22Rv1 (cell line): Measurements from ENCODE around the gene EPC1.
"Not testable (repeated sequence)": the region's sequence is repeated elsewhere in the genome, so short reads cannot be mapped to it uniquely, and the experiment has no call there.

ENCODE experiments used
- H3K27ac ChIP-seq: fragments of 450-650 bp; 2 replicates; pipeline ENCODE4 v1.5.1; 2017
- CTCF ChIP-seq: fragments of 450-650 bp; IDR thresholded peaks from 2 replicates; pipeline ENCODE4 v1.5.1; 2017; ENCODE audit warnings: mild to moderate bottlenecking
- ZFX ChIP-seq: fragments of 450-650 bp; IDR thresholded peaks from 2 replicates; pipeline ENCODE4 v1.6.1; 2017; ENCODE audit warnings: antibody characterized with exemption, borderline replicate concordance

The EPC1 gene

GRCh38 chr10:32346551-32347362 is at the start of gene EPC1:
TSS of gene EPC1 (minus strand) at chr10:32347158. CDS start at chr10:32346915, 243 bp downstream.
- TF ChIP-seq ZFX, result no peak
- TF ChIP-seq CTCF, result no peak
- H3K27ac ChIP-seq, result peak within 1 kb of the TSS; percentile 99

GRCh38 chr10:32393911-32394310 is 47.0 kb upstream of the EPC1 start:
- H3K27ac ChIP-seq, result no peak overlapping the region
- TF ChIP-seq CTCF (no peak), ZFX (no peak)

GRCh38 chr10:32392284-32392683 is 45.3 kb upstream of the EPC1 start:
- H3K27ac ChIP-seq, result not testable (repeated sequence)

GRCh38 chr10:32390193-32390592 is 43.2 kb upstream of the EPC1 start:
- no peak overlapping the region for H3K27ac ChIP-seq
- TF ChIP-seq ZFX (no peak), CTCF (no peak)

- H3K27ac ChIP-seq, result no peak overlapping the region
- TF ChIP-seq ZFX (no peak), CTCF (no peak)
Observed at GRCh38 chr10:32388258-32389027, 41.5 kb upstream of the EPC1 start.

- no peak overlapping the region for H3K27ac ChIP-seq
- no peak for TF ChIP-seq ZFX
Observed at GRCh38 chr10:32386623-32387260, 39.8 kb upstream of the EPC1 start.

- no peak overlapping the region for H3K27ac ChIP-seq
- TF ChIP-seq CTCF (no peak), ZFX (no peak)
Observed at GRCh38 chr10:32384171-32384570, 37.2 kb upstream of the EPC1 start.

- no peak overlapping the region for H3K27ac ChIP-seq
- TF ChIP-seq CTCF, result no peak
Observed at GRCh38 chr10:32381165-32381564, 34.2 kb upstream of the EPC1 start.
